Stimulated activated CD8-positive, alpha-beta memory T cell treated with anti-CD3 and anti-CD28 coated beads, Interleukin-7, amount 100 ng/mL, for 1 hour (primary cell): Measurements from ENCODE around the gene UBE2O.
"Not testable (repeated sequence)": the region's sequence is repeated elsewhere in the genome, so short reads cannot be mapped to it uniquely, and the experiment has no call there.

Source experiments
- DNase-seq, 2 donors: peaks; one replicate each; pipeline ENCODE4 v3.0.0-alpha.2; 2020; ENCODE audit warnings: low read depth in 2 of 2

Gene UBE2O

DNA sequence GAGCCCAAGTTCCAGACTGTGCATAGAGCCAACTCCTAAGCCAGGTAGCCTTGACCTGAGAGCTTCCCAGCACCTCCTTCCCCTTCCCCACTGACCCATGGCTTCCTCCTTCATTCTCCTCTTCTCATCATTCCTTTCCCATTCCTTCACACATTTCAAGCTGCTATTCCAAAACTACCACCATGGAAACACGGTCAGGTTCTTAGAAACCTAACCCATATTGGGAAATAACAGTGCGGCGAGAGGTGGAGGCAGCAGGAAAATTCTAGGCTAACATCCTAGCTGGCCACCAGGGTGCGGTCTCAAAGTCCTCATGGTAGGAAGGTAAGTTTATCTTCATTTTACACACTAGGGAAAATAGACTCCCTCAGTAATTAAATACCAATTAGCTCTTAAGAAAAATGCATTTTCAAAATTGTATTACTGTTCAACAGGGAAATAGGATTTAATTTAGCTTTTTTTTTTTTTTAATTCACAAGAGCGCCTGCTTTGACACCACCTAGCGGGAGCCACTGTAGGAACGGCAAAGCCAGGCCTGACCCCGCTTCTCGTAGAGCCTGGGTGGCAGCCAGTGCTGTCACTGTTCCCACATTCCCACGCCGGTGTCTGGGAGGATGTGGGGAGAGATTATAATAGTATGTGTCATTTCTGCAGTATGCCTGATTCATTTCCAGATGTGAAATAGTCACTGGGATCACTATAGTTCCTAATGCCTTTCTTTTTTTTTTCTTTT, 82.5 kb downstream of the UBE2O start:
- DNase-seq = no peak

DNA sequence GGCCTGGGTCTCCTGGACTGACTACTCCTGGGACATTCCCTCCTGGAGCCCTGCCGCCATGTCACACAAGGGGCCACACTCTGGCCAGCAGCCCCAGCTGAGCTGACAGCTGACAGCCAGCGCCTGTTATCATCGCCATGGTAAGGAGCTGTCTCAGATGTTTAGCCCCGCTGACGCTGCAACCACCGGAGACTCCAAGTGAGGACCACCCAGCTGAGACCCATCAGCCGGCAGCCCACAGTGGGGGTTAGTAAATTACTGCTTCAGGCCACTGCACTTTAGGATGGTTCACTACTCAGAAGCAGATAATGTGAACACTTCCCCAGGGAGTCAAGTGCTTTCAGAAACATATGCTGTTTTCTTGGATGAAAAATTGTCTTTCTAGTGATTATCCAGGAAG, 83.1 kb downstream of the UBE2O start:
- no peak for DNase-seq

DNA sequence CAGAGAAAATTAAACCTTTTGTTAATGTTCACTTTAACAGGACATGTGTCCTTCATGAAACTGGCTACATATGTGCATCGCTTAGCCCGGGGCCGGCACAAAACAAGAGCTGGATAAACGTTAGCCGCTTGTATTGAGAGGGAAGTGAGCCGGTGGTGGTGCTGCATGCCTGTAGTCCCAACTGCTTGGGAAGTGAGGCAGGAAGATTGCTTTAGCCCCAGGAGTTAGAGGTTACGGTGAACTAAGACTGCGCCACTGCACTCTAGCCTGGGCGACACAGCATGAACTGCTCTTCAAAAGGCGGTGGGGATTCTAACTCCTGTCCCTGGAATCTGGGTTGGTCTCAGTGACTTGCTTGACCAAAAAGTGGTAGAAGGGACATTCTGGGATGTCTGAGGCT, 83.6 kb downstream of the UBE2O start:
- no peak for DNase-seq

DNA sequence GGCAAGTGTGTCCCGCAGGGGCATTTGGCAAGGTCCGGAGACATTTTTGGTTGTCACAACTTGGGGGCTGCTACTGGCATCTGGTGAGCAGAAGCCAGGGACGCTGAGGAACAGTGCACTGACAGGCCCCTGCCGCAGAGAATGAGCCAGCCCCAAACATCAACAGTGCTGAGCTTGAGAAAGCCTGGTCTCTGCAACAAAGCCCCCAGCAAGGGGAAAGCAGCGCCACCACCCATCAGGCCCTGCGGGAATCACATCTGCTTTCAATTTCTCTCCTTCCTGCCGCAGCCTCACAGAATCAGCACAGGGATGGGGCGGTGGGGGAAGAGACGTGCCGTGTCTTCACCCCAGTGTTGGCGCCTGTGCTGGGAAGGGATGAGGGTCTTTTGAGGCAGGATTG, 84.4 kb downstream of the UBE2O start:
- no peak for DNase-seq

DNA sequence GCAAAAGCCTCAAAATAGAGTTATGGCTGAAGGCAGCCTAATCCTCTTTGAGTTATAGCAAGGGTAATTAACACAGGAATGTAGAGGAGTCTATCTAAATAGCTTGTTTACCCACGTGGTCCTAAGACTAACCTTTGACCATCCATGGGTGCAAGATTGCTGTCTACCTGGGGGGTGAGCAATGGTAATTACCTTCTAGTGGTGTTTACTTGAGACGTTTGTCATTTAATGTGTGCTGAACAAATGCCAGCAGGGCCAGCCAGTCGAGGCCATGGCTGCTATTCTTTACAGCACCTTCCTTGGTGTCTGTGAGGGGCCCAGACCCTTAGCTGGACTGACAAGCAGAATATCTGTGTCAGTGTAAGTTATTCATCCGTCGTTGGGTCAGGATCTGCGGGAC, 85.3 kb downstream of the UBE2O start:
- DNase-seq = no peak

DNA sequence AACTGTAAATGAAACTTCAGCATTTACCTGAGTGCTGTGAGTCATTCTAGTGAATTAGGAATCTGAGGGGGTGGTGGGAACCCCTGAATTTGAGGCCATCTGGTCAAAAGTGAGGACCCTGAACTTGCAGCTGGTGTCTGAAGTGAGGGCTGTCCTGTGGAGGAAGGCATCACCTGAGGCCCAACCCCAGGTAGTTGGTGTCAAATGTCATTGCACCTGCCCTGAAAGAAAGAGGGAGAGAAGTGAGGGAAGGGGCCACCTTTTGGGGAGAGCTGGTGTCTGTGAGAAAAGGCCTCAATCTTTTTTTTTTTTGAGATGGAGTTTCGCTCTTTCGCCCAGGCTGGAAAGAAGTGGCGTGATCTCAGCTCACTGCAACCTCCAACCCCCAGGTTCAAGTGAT, 86.7 kb downstream of the UBE2O start:
- no peak for DNase-seq

DNA sequence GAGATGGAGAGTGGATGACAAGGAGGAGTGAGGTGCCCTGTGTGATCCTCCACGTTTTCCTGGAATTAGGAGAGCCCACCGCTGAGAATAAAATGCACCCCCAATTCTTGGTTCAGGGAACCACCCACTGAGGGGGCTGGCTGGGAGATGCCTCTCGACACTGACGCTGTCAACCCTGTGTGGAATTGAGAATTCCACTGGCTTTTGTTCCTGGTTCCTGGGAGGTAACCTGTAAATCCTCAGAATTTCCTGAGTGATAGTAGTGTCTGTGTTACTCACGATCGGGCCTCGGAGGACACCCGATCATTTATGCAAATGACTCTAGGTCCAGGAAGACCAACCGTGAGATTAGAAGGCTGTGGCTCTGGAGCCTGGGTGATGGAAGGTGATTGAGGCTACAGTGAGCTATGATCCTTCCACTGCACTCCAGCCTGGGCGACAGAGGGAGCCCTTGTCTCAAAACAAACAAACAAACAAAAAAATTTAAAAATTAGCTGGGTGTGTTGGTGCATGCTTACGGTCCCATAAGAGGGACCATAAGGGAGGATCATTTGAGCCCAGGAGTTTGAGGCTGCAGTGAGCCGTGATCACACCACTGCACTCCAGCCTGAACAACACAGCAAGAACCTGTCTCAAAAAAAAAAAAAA, 87.6 kb downstream of the UBE2O start:
- DNase-seq = no peak

DNA sequence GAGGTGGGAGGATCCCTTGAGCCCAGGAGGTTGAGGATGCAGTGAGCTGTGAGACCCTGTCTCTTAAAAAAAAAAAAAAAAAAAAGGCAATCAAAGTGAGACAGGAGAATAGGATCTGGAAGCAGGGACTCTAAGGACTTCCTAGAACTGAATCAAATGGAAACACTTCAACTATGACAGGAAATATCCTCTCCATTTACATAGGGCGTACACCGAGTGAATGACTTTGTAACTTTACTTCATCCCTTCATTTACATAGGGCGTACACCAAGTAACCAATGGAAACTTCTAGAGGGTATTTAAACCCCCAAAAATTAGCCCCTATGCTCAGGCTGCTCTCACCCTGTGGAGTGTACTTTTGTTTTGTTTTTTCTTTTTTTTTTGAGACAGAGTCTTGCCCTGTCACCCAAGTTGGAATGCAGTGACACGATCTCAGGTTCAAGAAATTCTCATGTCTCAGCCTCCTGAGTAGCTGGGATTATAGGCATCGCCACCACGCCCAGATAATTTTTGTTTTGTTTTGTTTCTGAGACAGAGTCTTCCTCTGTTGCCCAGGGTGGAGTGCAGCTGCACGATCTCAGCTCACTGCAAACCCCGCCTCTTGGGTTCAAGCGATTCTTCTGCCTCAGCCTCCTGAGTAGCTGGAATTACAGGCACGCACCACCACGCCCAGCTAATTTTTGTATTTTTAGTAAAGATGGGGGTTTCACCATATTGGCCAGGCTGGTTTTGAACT, 89.7 kb downstream of the UBE2O start:
- no peak for DNase-seq

DNA sequence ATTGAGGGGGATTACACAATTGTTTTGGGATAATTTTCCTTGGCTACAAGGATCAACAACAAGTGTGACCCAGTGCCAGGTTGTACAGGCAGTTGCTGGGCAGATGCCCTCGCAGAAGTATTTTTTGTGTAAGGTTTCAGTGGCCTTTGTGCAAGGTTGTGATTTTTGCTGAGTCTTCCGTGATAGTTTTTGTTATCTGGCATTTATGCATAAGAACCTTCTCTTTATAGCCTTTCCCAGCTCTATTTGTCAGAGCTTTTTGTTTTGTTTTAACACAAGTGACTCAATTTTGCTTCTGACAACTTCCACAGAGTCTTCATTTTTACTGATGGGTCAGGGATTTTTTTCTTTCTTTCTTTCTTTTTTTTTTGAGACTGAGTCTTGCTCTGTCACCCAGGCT, 92.5 kb downstream of the UBE2O start:
- DNase-seq = no peak

DNA sequence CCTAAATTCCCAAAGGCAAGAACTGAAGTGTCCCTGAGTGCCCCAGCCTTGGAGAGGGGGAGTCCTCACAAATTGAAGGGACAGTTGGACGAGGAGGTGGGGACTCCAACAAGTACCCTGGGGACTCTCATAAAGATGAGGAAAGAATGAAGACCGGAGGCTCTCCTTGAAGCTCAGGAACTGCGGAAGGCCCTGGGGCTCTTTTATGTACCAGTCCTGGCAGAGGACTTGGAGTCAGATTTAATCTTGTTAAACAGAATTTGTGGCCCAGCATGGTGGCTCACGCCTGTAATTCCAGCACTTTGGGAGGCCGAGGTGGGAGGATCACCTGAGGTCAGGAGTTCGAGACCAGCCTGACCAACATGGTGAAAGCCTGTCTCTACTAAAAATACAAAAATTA, 93.2 kb downstream of the UBE2O start:
- not testable (repeated sequence) for DNase-seq

DNA sequence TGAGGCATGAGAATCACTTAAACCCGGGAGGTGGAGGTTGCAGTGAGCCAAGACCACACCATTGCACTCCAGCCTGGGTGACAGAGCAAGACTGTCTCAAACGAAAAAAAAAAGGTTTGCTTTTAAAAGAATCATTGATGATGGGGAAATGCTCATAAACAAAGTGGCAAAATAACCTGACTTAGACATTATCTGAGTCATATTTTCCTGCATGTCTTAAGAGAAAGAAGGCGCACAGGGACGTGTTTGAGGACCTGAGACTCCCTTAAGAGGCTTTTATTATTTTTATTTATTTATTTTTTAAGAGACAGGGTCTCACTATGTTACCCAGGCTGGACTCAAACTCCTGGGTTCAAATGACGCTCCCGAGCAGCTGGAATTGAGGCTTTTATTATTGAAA, 93.6 kb downstream of the UBE2O start:
- no peak for DNase-seq

DNA sequence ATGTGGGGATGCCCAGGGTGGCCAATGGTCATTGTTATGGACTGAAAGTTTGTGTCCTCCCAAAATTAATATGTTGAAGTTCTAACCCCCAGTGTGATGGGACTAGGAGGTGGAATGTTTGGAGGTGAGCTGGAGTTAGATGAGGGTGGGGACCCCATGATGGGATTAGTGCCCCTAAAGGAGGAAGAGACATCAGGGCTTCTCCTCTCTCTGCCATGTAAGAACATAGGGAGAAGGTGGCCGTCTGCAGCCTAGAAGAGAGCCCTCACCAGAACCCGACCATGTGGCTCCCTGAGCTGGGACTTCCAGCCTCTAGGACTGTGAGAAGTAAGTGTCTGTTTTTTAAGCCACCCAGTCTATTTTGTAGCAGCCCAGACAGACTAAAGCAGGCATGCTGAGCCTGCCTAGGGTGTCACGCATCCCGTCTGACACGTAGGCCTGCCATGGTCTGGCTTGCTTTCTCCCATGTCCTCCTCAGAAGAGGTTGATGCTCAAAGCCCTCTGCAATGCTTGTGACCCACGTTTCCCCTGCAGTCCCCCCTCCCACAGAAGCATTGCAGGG, 95.3 kb downstream of the UBE2O start:
- DNase-seq = no peak

DNA sequence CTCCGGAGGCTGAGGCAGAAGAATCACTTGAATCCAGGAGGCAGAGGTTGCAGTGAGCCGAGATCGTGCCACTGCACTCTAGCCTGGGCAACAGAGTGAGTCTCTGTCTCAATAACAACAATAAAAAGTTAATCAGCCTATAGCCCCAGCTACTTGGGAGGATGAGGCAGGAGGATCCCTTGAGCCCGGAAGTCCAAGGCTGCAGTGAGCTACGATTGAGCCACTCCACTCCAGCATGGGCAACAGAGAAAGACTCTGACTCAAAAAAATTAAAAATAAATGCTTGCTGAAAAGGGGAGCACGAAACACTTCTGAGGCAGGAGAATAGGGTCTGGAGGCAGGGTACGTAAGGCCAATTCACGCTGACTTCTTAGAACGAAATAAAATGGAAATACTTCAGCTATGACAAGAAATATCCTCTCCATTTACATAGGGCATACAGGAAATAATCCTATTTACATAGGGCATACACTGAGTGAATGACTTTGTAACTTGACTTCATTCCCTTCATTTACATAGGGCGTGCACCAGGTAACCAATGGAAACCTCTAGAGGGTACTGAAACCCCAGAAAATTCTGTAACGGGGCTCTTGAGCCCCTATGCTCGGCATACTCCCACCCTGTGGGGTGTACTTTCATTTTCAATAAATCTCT, 96.0 kb downstream of the UBE2O start:
- no peak for DNase-seq

DNA sequence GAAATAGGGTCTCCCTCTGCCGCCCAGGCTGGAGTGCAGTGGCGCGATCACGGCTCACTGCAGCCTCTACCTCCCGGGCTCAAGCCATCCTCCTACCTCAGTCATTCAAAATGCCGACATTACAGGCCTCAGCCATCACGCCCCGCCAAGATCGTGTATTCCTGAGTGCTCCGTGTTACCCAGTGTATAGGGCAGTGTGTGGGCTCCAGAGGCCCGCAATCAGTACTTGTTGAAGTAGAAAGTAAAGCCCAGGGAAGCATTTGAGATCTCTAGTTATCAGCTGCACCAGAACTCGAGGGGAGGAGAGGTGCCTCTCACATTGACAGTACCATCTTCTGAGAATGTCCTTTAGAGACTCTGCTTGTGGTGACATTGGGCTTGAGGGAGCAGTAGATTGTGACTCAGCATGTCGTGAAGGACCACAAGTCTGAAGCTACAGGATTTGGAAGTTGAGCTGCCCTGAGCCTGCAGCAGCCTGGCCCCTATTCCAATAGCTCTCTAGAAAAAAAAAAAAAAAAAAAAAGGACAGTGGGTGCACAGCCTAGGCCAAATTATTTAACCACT, 98.1 kb downstream of the UBE2O start:
- no peak for DNase-seq

DNA sequence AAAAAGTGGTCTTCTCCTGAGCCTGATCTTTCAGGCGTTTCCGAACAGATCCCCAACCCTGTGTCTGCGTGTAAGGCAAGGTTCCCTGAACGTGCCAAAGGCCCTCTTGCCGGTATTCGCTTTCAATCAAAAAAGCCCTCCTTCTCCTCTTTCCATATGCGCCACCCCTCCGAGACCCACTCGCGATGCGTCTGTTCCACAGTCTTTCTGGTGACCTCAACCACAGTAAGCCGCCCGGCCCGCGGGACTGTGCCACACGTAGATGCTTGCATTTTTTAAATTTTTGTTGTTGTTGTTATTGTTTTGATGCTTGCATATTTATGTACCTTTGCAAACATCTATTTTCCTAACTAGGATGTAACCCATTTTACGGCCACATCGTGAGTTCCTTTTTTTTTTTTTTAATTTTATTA, 98.6 kb downstream of the UBE2O start:
- DNase-seq = no peak

DNA sequence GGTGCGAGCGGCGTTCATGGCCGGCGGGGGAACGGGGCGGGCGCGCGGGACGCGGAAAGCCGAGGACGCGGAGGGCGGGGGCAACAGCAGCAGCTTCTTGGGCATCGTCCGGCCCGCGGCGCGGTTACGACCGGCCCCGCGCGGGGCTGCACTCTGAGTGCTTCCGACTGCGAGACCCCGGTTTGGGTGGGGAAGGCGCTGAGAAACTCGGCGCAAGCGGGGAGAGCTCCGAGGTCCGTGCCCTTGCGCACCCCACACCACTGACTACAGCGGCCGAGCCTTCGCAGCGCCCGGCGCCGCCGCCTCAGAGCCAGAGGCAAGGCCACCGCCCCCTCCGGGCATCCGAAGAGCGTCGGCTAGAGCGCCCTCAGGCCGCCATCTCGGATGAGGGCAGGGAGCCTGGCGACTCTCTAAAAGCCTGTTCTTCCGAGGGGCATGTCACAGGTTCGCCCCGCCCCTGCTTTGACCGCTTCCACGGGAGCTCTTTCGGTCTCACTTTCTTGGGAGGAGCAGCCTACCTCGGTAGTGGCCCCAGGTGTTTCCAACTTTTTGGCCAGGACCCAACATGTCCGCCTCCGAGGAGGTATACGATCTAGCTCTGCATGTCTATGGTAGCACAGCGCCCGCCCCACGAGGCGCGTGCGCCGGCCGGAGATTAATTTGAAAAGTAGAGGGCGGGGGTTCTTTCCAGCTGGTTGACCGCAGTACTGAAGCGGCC, 99.2 kb downstream of the UBE2O start, which contains the start of gene PRPSAP1:
TSS of gene PRPSAP1 (minus strand) at position 318 of the 718 bp plus-strand sequence. CDS start at position 105, 213 bp downstream.
- peak; percentile 58 to 61 for DNase-seq

DNA sequence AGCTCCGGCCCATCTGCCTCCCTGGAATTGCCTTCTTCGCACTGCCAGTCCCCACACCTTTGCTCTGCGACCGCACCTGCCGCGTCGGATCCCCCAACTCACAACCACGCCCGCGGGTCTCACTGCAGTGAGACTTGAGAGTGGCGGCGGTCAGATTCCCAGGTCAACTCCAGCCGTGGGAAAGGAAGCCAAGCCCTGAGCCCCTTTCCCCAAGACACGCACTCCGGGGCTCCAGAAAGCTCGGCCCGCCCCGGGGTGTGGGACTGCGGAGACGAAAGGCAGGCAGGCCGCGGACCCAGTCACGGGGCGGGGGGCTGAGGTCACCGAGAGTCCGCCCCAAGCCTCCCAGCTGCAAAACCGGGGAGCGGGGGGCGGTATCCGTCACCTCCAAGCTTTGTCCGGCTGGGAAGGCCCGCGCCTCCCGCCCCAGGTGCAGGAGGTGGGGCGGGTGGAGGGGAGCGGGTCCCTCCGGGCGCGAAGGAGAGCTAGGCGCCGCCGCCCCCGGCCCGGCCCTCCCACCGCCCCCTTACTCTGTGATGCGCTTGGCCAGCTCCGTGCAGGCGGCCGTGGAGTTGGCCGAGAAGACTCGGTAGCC, 99.9 kb downstream of the UBE2O start:
- DNase-seq = no peak

DNA sequence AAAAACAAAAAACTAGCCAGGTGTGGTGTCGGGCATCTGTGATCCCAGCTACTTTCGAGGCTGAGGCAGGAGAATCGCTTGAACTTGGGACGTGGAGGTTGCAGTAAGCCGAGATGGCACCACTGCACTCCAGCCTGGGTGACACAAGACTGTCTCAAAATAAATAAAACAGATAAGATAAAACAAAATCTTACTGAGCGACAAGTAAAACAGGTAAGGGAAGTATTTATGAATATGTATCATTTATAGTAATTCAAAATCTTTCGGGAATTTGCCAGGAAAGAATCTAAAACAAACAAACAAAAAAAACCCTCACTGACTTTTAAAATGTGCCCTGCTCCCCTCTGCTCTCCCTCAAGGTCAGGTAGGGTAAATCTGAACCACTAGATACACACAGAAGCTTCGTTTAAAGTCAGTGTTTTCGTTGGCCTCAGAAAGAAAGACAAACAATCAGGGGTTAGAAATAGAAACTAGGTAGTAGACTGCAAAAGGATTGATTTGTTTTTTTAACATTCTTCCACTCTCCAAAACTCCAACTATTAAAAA, 101.4 kb downstream of the UBE2O start:
- DNase-seq = no peak

DNA sequence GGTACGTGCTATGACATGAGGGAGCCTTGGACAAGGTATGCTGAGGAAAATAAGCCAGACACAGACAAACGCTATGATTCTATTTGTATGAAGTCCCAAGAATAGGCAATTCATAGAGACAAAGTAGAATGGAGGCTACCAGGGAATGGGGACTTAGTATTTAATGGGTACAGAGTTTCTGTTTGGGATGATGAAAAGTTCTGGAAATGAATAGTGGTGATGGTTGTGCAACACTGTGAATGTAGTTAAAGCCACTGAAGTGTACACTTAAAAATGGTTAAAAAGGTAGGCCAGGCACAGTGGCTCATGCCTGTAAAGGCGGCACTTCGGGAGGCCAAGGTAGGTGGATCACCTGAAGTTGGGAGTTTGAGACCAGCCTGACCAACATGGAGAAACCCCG, 102.5 kb downstream of the UBE2O start:
- DNase-seq = no peak

DNA sequence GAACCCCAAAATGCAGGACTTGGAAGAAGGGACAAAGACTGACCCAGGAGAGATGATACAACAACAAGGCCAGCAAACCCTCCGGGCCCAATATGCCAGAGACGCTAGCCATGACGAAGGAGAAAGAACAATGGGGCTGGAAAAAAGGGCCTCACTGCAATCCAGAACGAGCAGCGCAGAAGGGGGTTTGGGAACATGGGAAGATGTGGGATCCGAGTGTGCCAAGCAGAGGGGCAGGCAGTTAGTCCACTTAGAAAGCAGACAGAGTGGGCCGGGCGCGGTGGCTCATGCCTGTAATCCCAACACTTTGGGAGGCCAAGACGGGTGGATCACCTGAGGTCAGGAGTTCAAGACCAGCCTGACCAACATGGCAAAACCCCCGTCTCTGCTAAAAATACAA, 106.0 kb downstream of the UBE2O start:
- DNase-seq = not testable (repeated sequence)
